HepG2 (cell line): ENCODE measurements around the gene NPY1R. TPM values are rescaled to one million over a fixed set of nuclear protein-coding genes. Genes with fewer than 3 reads are reported as not detected.

Experiments
- ATAC-seq: fragments of 200-7000 bp; cut with Tn5 transposase; 3 replicates; pipeline ENCODE4 v1.9.1; 2020; ENCODE audit warnings: mild to moderate bottlenecking, moderate library complexity
- BruUV-seq: library from RNA; stranded (reverse); fragments of 400-500 nt; replicated peaks from 2 replicates; lab custom pipeline; 2021; lab: Mats Ljungman, UMichigan
- CTCF ChIA-PET: fragments of 300-600 bp; formaldehyde crosslinking; extraction: SDS; loops from one replicate; lab custom pipeline; 2021; ENCODE audit warnings: low total read pairs, inconsistent platforms, low intra/inter-chr PET ratio; lab: Yijun Ruan, JAX
- POLR2A ChIA-PET: fragments of 350-600 bp; sonication (Branson Sonifier 250); formaldehyde crosslinking; loops from one replicate; lab custom pipeline; 2020; ENCODE audit warnings: antibody characterized with exemption, inconsistent platforms; lab: Yijun Ruan, JAX
- DNase-seq: peaks from one replicate; pipeline ENCODE4 v3.0.0-alpha.2; 2015; ENCODE audit warnings: low spot score
- FAIRE-seq: peaks from 3 replicates; lab custom pipeline; 2011; peaks lifted over from hg19 to GRCh38; lab: Jason Lieb, UNC
- H2AFZ ChIP-seq: one replicate; pipeline ENCODE4 v1.6.1; 2011; ENCODE audit warnings: low read length, inconsistent platforms
- H3K27ac ChIP-seq: fragments of 300-600 bp; 3 replicates; pipeline ENCODE4 v1.8.0; 2011; ENCODE audit warnings: mixed run types, mild to moderate bottlenecking, mixed read lengths, low read length, inconsistent platforms; ENCODE audit not compliant: insufficient read depth; ENCODE audit errors: extremely low read length
- H3K27me3 ChIP-seq, 2 experiments: fragments of 200-600 bp in 1 of 2; 2 replicates in 1 of 2; 3 replicates in 1 of 2; pipeline versions ENCODE4 v1.6.0 to v1.8.0; 2011; ENCODE audit warnings: low read length in 2 of 2, mild to moderate bottlenecking in 2 of 2, moderate library complexity in 2 of 2, inconsistent platforms in 1 of 2; ENCODE audit not compliant: insufficient read depth in 2 of 2, control insufficient read depth in 1 of 2
- H3K36me3 ChIP-seq, 2 experiments: fragments of 200-600 bp in 1 of 2; replicated peaks in 1 of 2; 2 replicates in 1 of 2; 3 replicates in 1 of 2; pipeline versions ENCODE4 v1.5.1 to v1.8.0; 2011; ENCODE audit warnings: low read length in 2 of 2, inconsistent platforms in 1 of 2; ENCODE audit not compliant: insufficient read depth in 2 of 2, control insufficient read depth in 1 of 2
- H3K4me1 ChIP-seq: 2 replicates; pipeline ENCODE4 v1.5.1; 2012; ENCODE audit warnings: low read length, inconsistent platforms; ENCODE audit not compliant: insufficient read depth
- H3K4me2 ChIP-seq: 2 replicates; pipeline ENCODE4 v1.6.0; 2011; ENCODE audit warnings: low read depth, low read length, inconsistent platforms
- H3K4me3 ChIP-seq, 3 experiments: fragments of 200-600 bp in 1 of 3; sonication (generic), shearing (Covaris generic) in 1 of 3; replicated peaks in 1 of 3; 2 replicates each; pipeline ENCODE4 v1.5.1; 2011 to 2016; ENCODE audit warnings: low read length in 3 of 3, inconsistent platforms in 2 of 3, low read depth in 2 of 3, mild to moderate bottlenecking in 2 of 3, control low read depth in 1 of 3, mixed read lengths in 1 of 3; ENCODE audit not compliant: insufficient read depth in 1 of 3
- H3K79me2 ChIP-seq: one replicate; pipeline ENCODE4 v1.6.1; 2011; ENCODE audit warnings: low read length, inconsistent platforms; ENCODE audit not compliant: insufficient read depth
- H3K9ac ChIP-seq: 2 replicates; pipeline ENCODE4 v1.6.0; 2011; ENCODE audit warnings: mild to moderate bottlenecking, low read depth, low read length, inconsistent platforms; ENCODE audit not compliant: insufficient read depth
- H3K9me3 ChIP-seq: 2 replicates; pipeline ENCODE4 v1.5.1; 2012; ENCODE audit warnings: mild to moderate bottlenecking, low read length
- H4K20me1 ChIP-seq: 2 replicates; pipeline ENCODE4 v1.6.0; 2011; ENCODE audit warnings: inconsistent platforms, mild to moderate bottlenecking, low read length, moderate library complexity; ENCODE audit not compliant: insufficient read depth
- ASH2L ChIP-seq: fragments of 300-600, 200-600 bp; sonication (generic); IDR thresholded peaks from 2 replicates; pipeline ENCODE4 v1.7.0; 2017; ENCODE audit warnings: low read depth, mild to moderate bottlenecking, moderate library complexity, mixed read lengths, low read length; ENCODE audit not compliant: insufficient read length
- IRX3 ChIP-seq: sonication (generic); formaldehyde crosslinking; IDR thresholded peaks from 2 replicates; pipeline ENCODE4 v1.8.1; 2023; ENCODE audit warnings: mild to moderate bottlenecking, low read depth, missing genetic modification reagents, borderline replicate concordance
- RFX1 ChIP-seq: fragments of 450-650 bp; IDR thresholded peaks from 2 replicates; pipeline ENCODE4 v1.6.1; 2017
- SUZ12 ChIP-seq: fragments of 150-350 bp; IDR thresholded peaks from 2 replicates; pipeline ENCODE4 v1.6.1; 2014; ENCODE audit warnings: low read depth, low read length
- ZBTB38 ChIP-seq: sonication (generic); formaldehyde crosslinking; IDR thresholded peaks from 2 replicates; pipeline ENCODE4 v1.5.1; 2020; ENCODE audit warnings: mild to moderate bottlenecking, missing genetic modification reagents
- ZMYM3 ChIP-seq: sonication (generic); formaldehyde crosslinking; IDR thresholded peaks from 2 replicates; pipeline ENCODE4 v1.5.1; 2020; ENCODE audit warnings: mild to moderate bottlenecking, missing genetic modification reagents
- ZNF136 ChIP-seq: sonication (generic); formaldehyde crosslinking; IDR thresholded peaks from 2 replicates; pipeline ENCODE4 v1.8.1; 2022; ENCODE audit warnings: low read depth, mild to moderate bottlenecking, moderate library complexity, missing genetic modification reagents
- ZNF17 ChIP-seq: sonication (generic); formaldehyde crosslinking; IDR thresholded peaks from 2 replicates; pipeline ENCODE4 v1.5.0; 2020; ENCODE audit warnings: mild to moderate bottlenecking, missing genetic modification reagents
- WGBS: methylation state at CpG from one replicate; pipeline ENCODE4 v1.1.6; 2017; ENCODE audit warnings: low lambda C conversion rate; 5-methylcytosine and 5-hydroxymethylcytosine counted together
- in situ Hi-C: cut with HindIII; loops from 2 replicates; pipeline ENCODE4 v1.10.0; 2017; ENCODE audit warnings: low pct_unique_long_range_greater_than_20kb; ENCODE audit not compliant: extremely low pct_ligation_motif_present
- intact Hi-C: fragments of 100-400 bp; cut with micrococcal nuclease; formaldehyde crosslinking; loops from one replicate; pipeline ENCODE4 v1.10.0; 2022; ENCODE audit not compliant: unreplicated experiment
- polyA plus RNA-seq, 8 experiments: library from polyadenylated mRNA; depleted of rRNA in 3 of 8; stranded (reverse) in 7 of 8; unstranded in 1 of 8; fragments of >200 nt; fragmentation: Illumina TruSeq in 4 of 8; extraction: Trizol in 4 of 8; gene quantifications; 2 replicates each; pipeline versions ENCODE4 v1.2.1 to v1.2.3, GENCODE V29; 2011 to 2016; ENCODE audit warnings: low read depth in 4 of 8, missing spikeins in 1 of 8, mixed read lengths in 1 of 8; ENCODE audit not compliant: insufficient read depth in 1 of 8
- total RNA-seq, 5 experiments: library from RNA; depleted of rRNA; stranded (reverse); fragments of >200 nt; fragmentation: Illumina TruSeq; extraction: Trizol; gene quantifications; 2 replicates each; pipeline ENCODE4 v1.2.3, GENCODE V29; 2016; ENCODE audit warnings: low read depth in 1 of 5
- TF ChIP-seq, protein P1 (sequence below): sonication (generic); formaldehyde crosslinking; IDR thresholded peaks from 2 replicates; pipeline ENCODE4 v1.5.0; 2020; ENCODE audit warnings: mild to moderate bottlenecking, missing genetic modification reagents, borderline replicate concordance
- TF ChIP-seq, protein P2 (sequence below): sonication (generic); formaldehyde crosslinking; IDR thresholded peaks from 2 replicates; pipeline ENCODE4 v1.5.0; 2020; ENCODE audit warnings: mild to moderate bottlenecking, missing genetic modification reagents, borderline replicate concordance

Gene NPY1R
- total and polyA plus RNA-seq, 2 of the 13 experiments (the other 11 are each of a cell fraction or from before 2014, with no cell fraction given) = not detected

DNA sequence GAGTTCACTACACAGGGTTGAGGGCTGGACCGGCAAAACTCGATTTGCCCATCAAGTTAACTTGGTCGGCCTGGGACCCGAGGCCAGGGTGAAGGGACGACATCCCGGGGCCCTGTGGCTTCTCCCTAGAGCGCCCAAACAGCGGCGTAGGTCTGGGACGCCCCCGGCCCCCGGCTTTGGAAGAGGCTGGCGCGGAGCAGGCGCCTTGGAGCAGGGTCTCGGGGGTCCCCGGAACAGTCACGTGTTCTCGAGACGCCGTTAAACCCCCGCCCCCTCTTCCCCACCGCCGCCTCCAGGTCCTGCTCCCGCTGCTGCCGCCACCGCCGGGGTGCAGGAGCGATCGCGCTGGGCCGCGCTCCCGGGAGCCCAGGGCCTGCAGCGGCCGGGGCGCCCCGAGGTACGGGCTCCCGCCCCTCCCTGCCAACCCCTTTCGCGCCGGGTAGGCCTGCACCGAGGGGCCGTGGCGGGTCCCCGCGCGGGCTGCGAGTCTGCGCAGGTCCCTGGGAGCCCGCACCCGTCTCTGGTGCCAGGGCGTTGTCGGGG, 11.3 kb upstream of the NPY1R start, which contains the start of gene NPY5R:
TSS of gene NPY5R (plus strand) at position 289 of the 543 bp plus-strand sequence. CDS start 6,382 bp downstream, outside the sequence.
- no peaks in the 10 kb centered on the region for H4K20me1 ChIP-seq
- H3K79me2 ChIP-seq = no peaks in the 10 kb centered on the region
- in situ Hi-C loops (no loop called here), intact Hi-C loops (no loop called here)
- H2AFZ ChIP-seq = no peak within 1 kb of the TSS
- no CpG with 5 or more reads among the region's 55 CpGs for WGBS
- no peaks in the 10 kb centered on the region; a peak in 1 of 5 replicates for H3K27me3 ChIP-seq
- no peaks in the 10 kb centered on the region for H3K9me3 ChIP-seq
- H3K4me2 ChIP-seq = no peak within 1 kb of the TSS
- no peak within 1 kb of the TSS for H3K4me3 ChIP-seq
- FAIRE-seq (no peak), ATAC-seq (peak; percentile 32), DNase-seq (no peak)
- no peaks in the 10 kb centered on the region for H3K36me3 ChIP-seq
- POLR2A ChIA-PET = no interaction called here
- H3K9ac ChIP-seq = no peak within 1 kb of the TSS
- TF ChIP-seq ZNF136 (CRISPR knock-in tag) = no peak
- TF ChIP-seq, protein P1, sequence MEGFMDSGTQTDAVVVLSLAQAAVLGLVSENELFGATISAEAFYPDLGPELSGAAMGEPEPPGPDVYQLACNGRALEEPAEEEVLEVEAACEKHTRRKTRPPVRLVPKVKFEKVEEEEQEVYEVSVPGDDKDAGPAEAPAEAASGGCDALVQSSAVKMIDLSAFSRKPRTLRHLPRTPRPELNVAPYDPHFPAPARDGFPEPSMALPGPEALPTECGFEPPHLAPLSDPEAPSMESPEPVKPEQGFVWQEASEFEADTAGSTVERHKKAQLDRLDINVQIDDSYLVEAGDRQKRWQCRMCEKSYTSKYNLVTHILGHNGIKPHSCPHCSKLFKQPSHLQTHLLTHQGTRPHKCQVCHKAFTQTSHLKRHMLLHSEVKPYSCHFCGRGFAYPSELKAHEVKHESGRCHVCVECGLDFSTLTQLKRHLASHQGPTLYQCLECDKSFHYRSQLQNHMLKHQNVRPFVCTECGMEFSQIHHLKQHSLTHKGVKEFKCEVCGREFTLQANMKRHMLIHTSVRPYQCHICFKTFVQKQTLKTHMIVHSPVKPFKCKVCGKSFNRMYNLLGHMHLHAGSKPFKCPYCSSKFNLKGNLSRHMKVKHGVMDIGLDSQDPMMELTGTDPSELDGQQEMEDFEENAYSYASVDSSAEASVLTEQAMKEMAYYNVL (CRISPR knock-in tag) = no peak
- no peak for TF ChIP-seq ZNF17
- no peak for TF ChIP-seq RFX1
- no peak for TF ChIP-seq IRX3 (CRISPR knock-in tag)
- no peak for TF ChIP-seq ZBTB38 (CRISPR knock-in tag)
- TF ChIP-seq ZMYM3 (CRISPR knock-in tag) = no peak
- TF ChIP-seq ASH2L = no peak
- no peak for TF ChIP-seq SUZ12
- TF ChIP-seq, protein P2, sequence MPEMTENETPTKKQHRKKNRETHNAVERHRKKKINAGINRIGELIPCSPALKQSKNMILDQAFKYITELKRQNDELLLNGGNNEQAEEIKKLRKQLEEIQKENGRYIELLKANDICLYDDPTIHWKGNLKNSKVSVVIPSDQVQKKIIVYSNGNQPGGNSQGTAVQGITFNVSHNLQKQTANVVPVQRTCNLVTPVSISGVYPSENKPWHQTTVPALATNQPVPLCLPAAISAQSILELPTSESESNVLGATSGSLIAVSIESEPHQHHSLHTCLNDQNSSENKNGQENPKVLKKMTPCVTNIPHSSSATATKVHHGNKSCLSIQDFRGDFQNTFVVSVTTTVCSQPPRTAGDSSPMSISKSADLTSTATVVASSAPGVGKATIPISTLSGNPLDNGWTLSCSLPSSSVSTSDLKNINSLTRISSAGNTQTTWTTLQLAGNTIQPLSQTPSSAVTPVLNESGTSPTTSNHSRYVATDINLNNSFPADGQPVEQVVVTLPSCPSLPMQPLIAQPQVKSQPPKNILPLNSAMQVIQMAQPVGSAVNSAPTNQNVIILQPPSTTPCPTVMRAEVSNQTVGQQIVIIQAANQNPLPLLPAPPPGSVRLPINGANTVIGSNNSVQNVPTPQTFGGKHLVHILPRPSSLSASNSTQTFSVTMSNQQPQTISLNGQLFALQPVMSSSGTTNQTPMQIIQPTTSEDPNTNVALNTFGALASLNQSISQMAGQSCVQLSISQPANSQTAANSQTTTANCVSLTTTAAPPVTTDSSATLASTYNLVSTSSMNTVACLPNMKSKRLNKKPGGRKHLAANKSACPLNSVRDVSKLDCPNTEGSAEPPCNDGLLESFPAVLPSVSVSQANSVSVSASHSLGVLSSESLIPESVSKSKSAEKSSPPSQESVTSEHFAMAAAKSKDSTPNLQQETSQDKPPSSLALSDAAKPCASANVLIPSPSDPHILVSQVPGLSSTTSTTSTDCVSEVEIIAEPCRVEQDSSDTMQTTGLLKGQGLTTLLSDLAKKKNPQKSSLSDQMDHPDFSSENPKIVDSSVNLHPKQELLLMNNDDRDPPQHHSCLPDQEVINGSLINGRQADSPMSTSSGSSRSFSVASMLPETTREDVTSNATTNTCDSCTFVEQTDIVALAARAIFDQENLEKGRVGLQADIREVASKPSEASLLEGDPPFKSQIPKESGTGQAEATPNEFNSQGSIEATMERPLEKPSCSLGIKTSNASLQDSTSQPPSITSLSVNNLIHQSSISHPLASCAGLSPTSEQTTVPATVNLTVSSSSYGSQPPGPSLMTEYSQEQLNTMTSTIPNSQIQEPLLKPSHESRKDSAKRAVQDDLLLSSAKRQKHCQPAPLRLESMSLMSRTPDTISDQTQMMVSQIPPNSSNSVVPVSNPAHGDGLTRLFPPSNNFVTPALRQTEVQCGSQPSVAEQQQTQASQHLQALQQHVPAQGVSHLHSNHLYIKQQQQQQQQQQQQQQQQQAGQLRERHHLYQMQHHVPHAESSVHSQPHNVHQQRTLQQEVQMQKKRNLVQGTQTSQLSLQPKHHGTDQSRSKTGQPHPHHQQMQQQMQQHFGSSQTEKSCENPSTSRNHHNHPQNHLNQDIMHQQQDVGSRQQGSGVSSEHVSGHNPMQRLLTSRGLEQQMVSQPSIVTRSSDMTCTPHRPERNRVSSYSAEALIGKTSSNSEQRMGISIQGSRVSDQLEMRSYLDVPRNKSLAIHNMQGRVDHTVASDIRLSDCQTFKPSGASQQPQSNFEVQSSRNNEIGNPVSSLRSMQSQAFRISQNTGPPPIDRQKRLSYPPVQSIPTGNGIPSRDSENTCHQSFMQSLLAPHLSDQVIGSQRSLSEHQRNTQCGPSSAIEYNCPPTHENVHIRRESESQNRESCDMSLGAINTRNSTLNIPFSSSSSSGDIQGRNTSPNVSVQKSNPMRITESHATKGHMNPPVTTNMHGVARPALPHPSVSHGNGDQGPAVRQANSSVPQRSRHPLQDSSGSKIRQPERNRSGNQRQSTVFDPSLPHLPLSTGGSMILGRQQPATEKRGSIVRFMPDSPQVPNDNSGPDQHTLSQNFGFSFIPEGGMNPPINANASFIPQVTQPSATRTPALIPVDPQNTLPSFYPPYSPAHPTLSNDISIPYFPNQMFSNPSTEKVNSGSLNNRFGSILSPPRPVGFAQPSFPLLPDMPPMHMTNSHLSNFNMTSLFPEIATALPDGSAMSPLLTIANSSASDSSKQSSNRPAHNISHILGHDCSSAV (CRISPR knock-in tag) = no peak
- TF ChIP-seq, all 625 proteins: peak for 0
- CTCF ChIA-PET = no interaction called here
- BruUV-seq = no TSS peak
- Histone ChIP-seq H3K27ac (no peak within 1 kb of the TSS), H3K4me1 (no peaks in the 10 kb centered on the region)
